Right ventricle myocardium superior (tissue), 1 donor: Measurements from ENCODE around the gene AKAP9. TPM values are rescaled to one million over a fixed set of nuclear protein-coding genes. Genes with fewer than 3 reads are reported as not detected.
"Not testable (repeated sequence)": the region's sequence is repeated elsewhere in the genome, so short reads cannot be mapped to it uniquely, and the experiment has no call there.

Experiments used
- ATAC-seq: fragments of 200-7000 bp; cut with Tn5 transposase; one replicate; pipeline ENCODE4 v1.9.1; 2020; ENCODE audit warnings: mild to moderate bottlenecking; ENCODE audit not compliant: poor library complexity
- DNase-seq: peaks from one replicate; pipeline ENCODE4 v3.0.0-alpha.2; 2020
- intact Hi-C: fragments of 100-400 bp; cut with DNase I; formaldehyde crosslinking; loops from one replicate; pipeline ENCODE4 v1.11.2; 2022
- total RNA-seq: library from RNA; stranded (reverse); fragmentation: NEBNext Ultra II Directional; extraction: Animal tissue kit (Norgen Biotek cat#: 25700); gene quantifications from one replicate; pipeline ENCODE4 v1.2.1, GENCODE V29; 2021
- donor health status: DM: no; HTN: yes; CAD: no; lungs with severe emphysema.

AKAP9 gene
- total RNA-seq, 1 donor from 2014 or later = 44.0 TPM

DNA sequence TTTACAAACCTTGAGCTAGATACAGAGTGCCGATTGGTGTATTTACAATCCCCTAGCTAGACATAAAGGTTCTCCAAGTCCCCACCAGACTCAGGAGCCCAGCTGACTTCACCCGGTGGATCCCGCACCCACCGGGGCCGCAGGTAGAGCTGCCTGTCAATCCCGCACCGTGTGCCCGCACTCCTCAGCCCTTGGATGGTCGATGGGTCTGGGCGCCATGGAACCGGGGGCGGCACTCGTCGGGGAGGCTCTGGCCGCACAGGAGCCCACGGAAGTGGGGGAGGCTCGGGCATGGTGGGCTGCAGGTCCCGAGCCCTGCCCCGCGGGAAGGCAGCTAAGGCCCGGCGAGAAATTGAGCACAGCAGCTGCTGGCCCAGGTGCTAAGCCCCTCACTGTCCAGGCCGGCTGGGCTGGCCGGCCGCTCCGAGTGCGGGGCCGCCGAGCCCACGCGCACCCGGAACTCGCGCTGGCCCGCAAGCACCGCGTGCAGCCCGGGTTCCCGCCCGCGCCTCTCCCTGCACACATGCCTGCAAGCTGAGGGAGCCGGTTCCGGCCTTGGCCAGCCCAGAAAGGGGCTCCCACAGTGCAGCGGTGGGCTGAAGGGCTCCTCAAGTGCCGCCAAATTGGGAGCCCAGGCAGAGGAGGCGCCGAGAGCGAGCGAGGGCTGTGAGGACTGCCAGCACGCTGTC is 202.7 kb downstream of the AKAP9 start:
- ATAC-seq, intact Hi-C loops, DNase-seq: not testable (repeated sequence)

DNA sequence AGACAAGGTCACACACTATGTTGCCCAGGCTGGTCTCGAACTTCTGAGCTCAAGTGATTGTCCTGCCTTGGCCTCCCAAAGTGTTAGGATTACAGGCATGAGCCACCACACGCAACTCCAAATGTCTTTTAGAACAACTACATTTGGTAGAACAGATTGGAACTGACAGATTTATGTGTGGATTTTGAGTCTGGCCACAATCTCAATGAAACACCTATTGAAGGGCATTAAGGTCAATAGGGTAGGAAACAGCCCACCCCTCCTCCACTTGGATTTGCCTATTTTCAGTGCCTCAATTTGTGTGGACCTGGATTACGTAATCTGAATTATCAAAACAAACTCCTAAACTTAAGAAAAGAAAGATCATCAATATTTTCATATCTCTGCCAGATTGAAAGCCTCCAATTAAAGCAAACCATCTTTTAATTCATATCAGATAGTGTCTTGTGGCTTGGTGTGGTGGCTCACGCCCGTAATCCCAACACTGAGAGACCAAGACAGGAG is 209.1 kb downstream of the AKAP9 start:
- ATAC-seq (no peak), DNase-seq (no peak)
- intact Hi-C loops = no loop called here

DNA sequence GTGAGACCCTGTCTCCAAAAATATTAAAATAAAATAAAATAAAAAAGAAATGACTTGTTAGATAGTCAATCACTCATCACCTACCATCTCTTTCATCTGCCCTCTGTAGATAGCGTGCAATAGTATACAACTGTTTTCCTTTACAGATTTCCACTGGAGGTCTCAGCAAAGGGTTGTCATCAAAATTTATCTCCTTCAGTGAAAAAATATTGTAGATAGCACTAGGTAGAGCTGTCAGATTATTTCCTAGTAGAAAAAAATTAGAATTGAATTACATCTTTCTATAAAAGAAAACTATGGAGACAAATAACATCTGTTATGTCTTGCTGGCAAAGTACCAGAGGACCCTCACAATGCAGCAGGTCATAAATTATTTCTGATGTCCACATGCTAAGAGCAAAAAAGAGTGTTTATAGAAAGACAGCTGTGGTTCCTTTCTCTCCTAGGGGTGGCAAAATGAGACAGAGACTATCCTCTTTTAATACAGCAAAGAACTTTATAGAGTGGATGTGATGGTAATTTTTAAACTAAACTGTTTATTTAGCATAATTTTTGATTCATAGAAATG is 209.9 kb downstream of the AKAP9 start:
- intact Hi-C loops = no loop called here
- DNase-seq (no peak), ATAC-seq (no peak)

GRCh38 chr7:92155108-92155739 is 214.6 kb downstream of the AKAP9 start:
- intact Hi-C loops = no loop called here
- DNase-seq (no peak), ATAC-seq (no peak)

DNA sequence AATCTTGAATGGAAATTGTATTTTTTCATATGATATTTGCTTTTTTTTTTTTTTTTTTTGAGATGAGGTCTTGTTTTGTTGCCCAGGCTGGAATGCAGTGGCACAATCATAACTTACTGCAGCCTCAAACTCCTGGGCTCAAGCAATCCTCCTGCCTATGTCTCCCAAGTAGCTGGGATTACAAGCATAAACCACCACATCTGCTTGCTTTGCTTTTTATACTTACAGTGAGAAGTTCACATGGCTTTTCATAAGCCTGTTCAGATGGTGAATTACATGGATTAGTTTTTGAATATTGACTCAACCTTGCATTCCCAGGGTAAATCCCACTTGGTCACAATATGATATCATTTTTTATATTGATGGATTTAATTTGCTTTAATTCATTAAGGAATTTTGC is 216.3 kb downstream of the AKAP9 start:
- intact Hi-C loops = no loop called here
- ATAC-seq (no peak), DNase-seq (no peak)

- ATAC-seq (no peak), DNase-seq (no peak)
- intact Hi-C loops = no loop called here
Measured at GRCh38 chr7:92158660-92159575, 218.3 kb downstream of the AKAP9 start.

Other genes starting within 250 kb of the AKAP9 start
- 9.6 TPM for gene MTERF1, start 60.2 kb upstream of the AKAP9 start, total RNA-seq
- 16.0 TPM for gene CYP51A1, start 193.6 kb downstream of the AKAP9 start, total RNA-seq
- not detected for gene LRRD1, start 238.3 kb downstream of the AKAP9 start, total RNA-seq